ENCODE results near the gene UGT1A10.

Gene UGT1A10

DNA sequence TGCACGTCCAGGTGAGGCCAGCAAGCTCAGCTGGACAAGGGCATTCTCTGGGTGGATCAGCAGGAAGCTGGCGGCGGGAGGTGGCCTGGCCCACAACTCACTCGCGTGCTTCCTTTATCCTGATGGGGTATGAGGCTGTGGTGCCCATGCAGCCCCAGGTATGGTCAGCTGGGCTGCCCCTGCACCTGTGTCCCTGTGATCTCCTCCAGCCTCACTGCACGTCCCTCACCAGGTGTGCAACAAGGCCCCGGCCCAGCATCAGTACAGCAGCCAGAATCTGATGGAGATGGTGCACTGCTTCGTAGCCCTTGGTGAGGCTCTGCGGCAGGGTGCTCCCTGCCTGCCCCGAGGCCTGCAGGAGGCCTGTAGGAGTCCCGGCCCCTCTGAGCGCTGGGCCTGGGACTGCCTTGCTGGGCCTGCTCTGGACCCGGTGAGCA lies 159.5 kb downstream of the UGT1A10 start:
- TF ChIP-seq, protein P1, sequence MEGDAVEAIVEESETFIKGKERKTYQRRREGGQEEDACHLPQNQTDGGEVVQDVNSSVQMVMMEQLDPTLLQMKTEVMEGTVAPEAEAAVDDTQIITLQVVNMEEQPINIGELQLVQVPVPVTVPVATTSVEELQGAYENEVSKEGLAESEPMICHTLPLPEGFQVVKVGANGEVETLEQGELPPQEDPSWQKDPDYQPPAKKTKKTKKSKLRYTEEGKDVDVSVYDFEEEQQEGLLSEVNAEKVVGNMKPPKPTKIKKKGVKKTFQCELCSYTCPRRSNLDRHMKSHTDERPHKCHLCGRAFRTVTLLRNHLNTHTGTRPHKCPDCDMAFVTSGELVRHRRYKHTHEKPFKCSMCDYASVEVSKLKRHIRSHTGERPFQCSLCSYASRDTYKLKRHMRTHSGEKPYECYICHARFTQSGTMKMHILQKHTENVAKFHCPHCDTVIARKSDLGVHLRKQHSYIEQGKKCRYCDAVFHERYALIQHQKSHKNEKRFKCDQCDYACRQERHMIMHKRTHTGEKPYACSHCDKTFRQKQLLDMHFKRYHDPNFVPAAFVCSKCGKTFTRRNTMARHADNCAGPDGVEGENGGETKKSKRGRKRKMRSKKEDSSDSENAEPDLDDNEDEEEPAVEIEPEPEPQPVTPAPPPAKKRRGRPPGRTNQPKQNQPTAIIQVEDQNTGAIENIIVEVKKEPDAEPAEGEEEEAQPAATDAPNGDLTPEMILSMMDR (conservative IDR thresholded peaks at IDR 0.05; ENCODE audit: low read length): no peak
- no peak for DNase-seq (ENCODE audit: low read depth)
- no peak overlapping the region for H3K4me3 ChIP-seq (ENCODE audit: low read length)

GRCh38 chr2:233796254-233796653 lies 160.0 kb downstream of the UGT1A10 start:
- H3K4me3 ChIP-seq (ENCODE audit: low read length): no peak overlapping the region
- TF ChIP-seq, protein P1 (conservative IDR thresholded peaks at IDR 0.05; ENCODE audit: low read length): no peak
- no peak for DNase-seq (ENCODE audit: low read depth)

- DNase-seq (ENCODE audit: low read depth): no peak
Observed at GRCh38 chr2:233798335-233799086, 162.3 kb downstream of the UGT1A10 start.

GRCh38 chr2:233799087-233799665 lies 162.9 kb downstream of the UGT1A10 start:
- DNase-seq (ENCODE audit: low read depth): no peak
- TF ChIP-seq, protein P1 (conservative IDR thresholded peaks at IDR 0.05; ENCODE audit: low read length): no peak
- no peak overlapping the region for H3K4me3 ChIP-seq (ENCODE audit: low read length)

More at GRCh38 chr2:233798335-233799086, 162.3 kb downstream of the UGT1A10 start:
- TF ChIP-seq, protein P1 (conservative IDR thresholded peaks at IDR 0.05; ENCODE audit: low read length): no peak
- H3K4me3 ChIP-seq (ENCODE audit: low read length): no peak overlapping the region

GRCh38 chr2:233799716-233800115 lies 163.5 kb downstream of the UGT1A10 start:
- TF ChIP-seq, protein P1 (conservative IDR thresholded peaks at IDR 0.05; ENCODE audit: low read length): no peak
- DNase-seq (ENCODE audit: low read depth): no peak

GRCh38 chr2:233800208-233800607 lies 164.0 kb downstream of the UGT1A10 start:
- TF ChIP-seq, protein P1 (conservative IDR thresholded peaks at IDR 0.05; ENCODE audit: low read length): no peak
- no peak for DNase-seq (ENCODE audit: low read depth)
- no peak overlapping the region for H3K4me3 ChIP-seq (ENCODE audit: low read length)

More at GRCh38 chr2:233799716-233800115, 163.5 kb downstream of the UGT1A10 start:
- no peak overlapping the region for H3K4me3 ChIP-seq (ENCODE audit: low read length)

Measured in AG10803 (cell line).